ENCODE measurements around the gene POU6F2. TPM values are rescaled to one million over a fixed set of nuclear protein-coding genes. Genes with fewer than 3 reads are reported as not detected.
A peak's percentile ranks its signal among the peaks of the same experiment; 100 is the strongest.

POU6F2 gene
- total and polyA plus RNA-seq, 9 of the 15 experiments (the other 6 are each of a cell fraction or from before 2014, with no cell fraction given) = 0.29 to 1.5 (median 0.96) TPM

DNA sequence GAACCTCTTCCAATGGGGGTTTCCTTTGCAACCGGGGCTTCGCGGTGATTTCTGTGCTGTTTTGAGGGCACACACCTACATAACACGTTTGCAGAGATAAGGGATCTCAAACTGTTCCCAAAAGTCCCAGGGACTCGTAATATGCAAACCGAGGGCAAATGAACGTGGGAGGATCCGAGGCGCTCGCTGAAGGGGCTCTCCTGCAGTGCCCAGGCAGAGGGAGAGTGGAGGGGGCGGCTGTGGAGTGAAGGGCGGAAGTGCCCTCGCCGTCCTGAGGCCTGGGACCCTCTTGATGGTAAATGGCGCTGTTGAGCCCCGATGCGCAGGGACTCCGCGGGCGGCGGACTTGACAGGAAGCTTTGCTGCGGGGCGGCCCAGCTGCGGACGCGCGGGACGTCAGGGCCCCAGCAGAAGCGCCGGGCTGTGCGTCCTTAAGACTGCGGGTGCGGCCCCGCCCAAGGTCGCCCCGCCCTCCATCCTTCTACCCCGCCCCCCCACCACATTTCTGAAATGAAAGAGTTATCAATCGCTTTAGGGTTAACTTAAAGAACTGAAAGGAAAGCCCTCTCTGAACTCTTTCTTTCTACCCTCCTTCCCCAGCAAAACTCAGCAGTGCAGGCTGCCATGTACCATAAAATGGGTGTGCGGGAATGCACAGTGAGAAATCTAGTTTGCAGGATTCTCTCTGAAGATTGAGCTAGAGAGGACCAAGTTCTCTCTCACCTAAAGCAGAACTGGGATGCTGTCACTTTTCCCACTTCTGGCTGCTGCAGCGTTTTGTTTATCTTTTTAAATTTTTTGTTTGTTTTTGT, 436.7 kb downstream of the POU6F2 start (continued):
- TF ChIP-seq KDM1A (IDR thresholded peaks at IDR 0.05) (peak; percentile 16 to 59; a peak in 3 of 4 replicates), MED1 (CRISPR knock-in tag; IDR thresholded peaks at IDR 0.05; ENCODE audit: borderline replicate concordance) (no peak)

- in situ Hi-C loops (cut with MboI) = no loop called here
- no peak overlapping the region for H3K4me2 ChIP-seq (ENCODE audit: insufficient read depth, low read length)
- BruUV-seq (replicated peaks) = no TSS peak
- no peak for TF ChIP-seq FOXA1 (IDR thresholded peaks at IDR 0.05; ENCODE audit: borderline replicate concordance)
- no peak for TF ChIP-seq EP300 (IDR thresholded peaks at IDR 0.05; ENCODE audit: low read length)
- TF ChIP-seq HNRNPUL1 (IDR thresholded peaks at IDR 0.05; ENCODE audit: low read length) = no peak
- TF ChIP-seq ZNF431 (CRISPR knock-in tag; IDR thresholded peaks at IDR 0.05) = no peak
- no peak for TF ChIP-seq ZBTB7A (IDR thresholded peaks at IDR 0.05; ENCODE audit: borderline replicate concordance, control insufficient read depth, low read depth, low read length)
- TF ChIP-seq, protein P1, sequence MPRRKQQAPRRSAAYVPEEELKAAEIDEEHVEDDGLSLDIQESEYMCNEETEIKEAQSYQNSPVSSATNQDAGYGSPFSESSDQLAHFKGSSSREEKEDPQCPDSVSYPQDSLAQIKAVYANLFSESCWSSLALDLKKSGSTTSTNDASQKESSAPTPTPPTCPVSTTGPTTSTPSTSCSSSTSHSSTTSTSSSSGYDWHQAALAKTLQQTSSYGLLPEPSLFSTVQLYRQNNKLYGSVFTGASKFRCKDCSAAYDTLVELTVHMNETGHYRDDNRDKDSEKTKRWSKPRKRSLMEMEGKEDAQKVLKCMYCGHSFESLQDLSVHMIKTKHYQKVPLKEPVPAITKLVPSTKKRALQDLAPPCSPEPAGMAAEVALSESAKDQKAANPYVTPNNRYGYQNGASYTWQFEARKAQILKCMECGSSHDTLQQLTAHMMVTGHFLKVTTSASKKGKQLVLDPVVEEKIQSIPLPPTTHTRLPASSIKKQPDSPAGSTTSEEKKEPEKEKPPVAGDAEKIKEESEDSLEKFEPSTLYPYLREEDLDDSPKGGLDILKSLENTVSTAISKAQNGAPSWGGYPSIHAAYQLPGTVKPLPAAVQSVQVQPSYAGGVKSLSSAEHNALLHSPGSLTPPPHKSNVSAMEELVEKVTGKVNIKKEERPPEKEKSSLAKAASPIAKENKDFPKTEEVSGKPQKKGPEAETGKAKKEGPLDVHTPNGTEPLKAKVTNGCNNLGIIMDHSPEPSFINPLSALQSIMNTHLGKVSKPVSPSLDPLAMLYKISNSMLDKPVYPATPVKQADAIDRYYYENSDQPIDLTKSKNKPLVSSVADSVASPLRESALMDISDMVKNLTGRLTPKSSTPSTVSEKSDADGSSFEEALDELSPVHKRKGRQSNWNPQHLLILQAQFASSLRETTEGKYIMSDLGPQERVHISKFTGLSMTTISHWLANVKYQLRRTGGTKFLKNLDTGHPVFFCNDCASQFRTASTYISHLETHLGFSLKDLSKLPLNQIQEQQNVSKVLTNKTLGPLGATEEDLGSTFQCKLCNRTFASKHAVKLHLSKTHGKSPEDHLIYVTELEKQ (CRISPR knock-in tag; IDR thresholded peaks at IDR 0.05) = no peak
- TF ChIP-seq POLR2H (tag; IDR thresholded peaks at IDR 0.05; ENCODE audit: low read depth) = no peak
- no peak for TF ChIP-seq TFAM (CRISPR knock-in tag; conservative IDR thresholded peaks at IDR 0.05)
- no peak for TF ChIP-seq ATF3 (IDR thresholded peaks at IDR 0.05)
- TF ChIP-seq ATF3 (CRISPR knock-in tag; conservative IDR thresholded peaks at IDR 0.05) = no peak
- no peak for TF ChIP-seq ZKSCAN3 (CRISPR knock-in tag; IDR thresholded peaks at IDR 0.05)
- no peak for TF ChIP-seq SMC3 (conservative IDR thresholded peaks at IDR 0.05; ENCODE audit: insufficient read depth, low read depth, low read length)
- no peak for TF ChIP-seq NFXL1 (CRISPR knock-in tag; IDR thresholded peaks at IDR 0.05)
- TF ChIP-seq ZNF584 (CRISPR knock-in tag; IDR thresholded peaks at IDR 0.05; ENCODE audit: low read depth) = no peak
Observed at GRCh38 chr7:39415091-39415787, 437.5 kb downstream of the POU6F2 start.

More at GRCh38 chr7:39415091-39415787, 437.5 kb downstream of the POU6F2 start:
- Histone ChIP-seq H3K4me3 (no peak overlapping the region), H3K79me2 (ENCODE audit: control insufficient read depth, insufficient read depth, low read length) (no peaks in the 10 kb centered on the region), H3K9me3 (replicated peaks; ENCODE audit: control insufficient read depth, insufficient read depth, low read depth, low read length) (no peaks in the 10 kb centered on the region), H3K27ac (ENCODE audit: extremely low read depth, low read depth, low read length) (no peak overlapping the region), H3K9me1 (ENCODE audit: control insufficient read depth, insufficient read depth, low read length) (no peaks in the 10 kb centered on the region), H4K20me1 (replicated peaks; ENCODE audit: control insufficient read depth, insufficient read depth, low read length) (no peaks in the 10 kb centered on the region; the same call in 1 of the 2 replicates), H3K4me1 (replicated peaks in 1 of 2; ENCODE audit: control insufficient read depth in 2 of 2, insufficient read depth in 2 of 2, low read length in 2 of 2) (peaks cover 0 to 9% of the 10 kb centered on the region in 2 experiments; a peak in 2 of 5 replicates), H3K9ac (ENCODE audit: insufficient read depth in 1 of 2, low read depth in 2 of 2, low read length in 2 of 2) (no peak overlapping the region), H2AFZ (ENCODE audit: low read depth, low read length) (no peak overlapping the region), H3K27me3 (ENCODE audit: control insufficient read depth in 2 of 2, insufficient read depth in 2 of 2, low read length in 2 of 2) (peaks cover 15 to 16% of the 10 kb centered on the region in 2 experiments), H3K36me3 (ENCODE audit: control insufficient read depth, insufficient read depth, low read length) (no peaks in the 10 kb centered on the region)
- no peak for DNase-seq (ENCODE audit: extremely low read depth in 1 of 4, low spot score in 3 of 4)
- POLR2A ChIA-PET = interaction anchor here (1.1 kb wide), 1 partner anchor 13 kb away, joined by 3 read pairs; no protein-coding TSS in a partner anchor
- FAIRE-seq = no peak
- intact Hi-C loops (cut with micrococcal nuclease) = no loop called here
- ATAC-seq = no peak
- CTCF ChIA-PET (ENCODE audit: low intra/inter-chr PET ratio) = no interaction called here
- WGBS (ENCODE audit: insufficient coverage, low coverage, missing lambda C conversion rate) = 12% methylated on average over 11 of the region's 13 CpGs
